Fibroblast of upper back skin (primary cell): ENCODE results near the gene TOMM40L.

Experiments
- DNase-seq: peaks from one replicate; pipeline ENCODE4 v3.0.0-alpha.2; 2013

Gene TOMM40L

GRCh38 chr1:161258439-161259344, 32.8 kb downstream of the TOMM40L start, which contains the start of gene PCP4L1:
PCP4L1 (plus strand) TSS chr1:161258745; CDS start chr1:161258975, 230 bp downstream.
- peak; percentile 36 for DNase-seq

DNA sequence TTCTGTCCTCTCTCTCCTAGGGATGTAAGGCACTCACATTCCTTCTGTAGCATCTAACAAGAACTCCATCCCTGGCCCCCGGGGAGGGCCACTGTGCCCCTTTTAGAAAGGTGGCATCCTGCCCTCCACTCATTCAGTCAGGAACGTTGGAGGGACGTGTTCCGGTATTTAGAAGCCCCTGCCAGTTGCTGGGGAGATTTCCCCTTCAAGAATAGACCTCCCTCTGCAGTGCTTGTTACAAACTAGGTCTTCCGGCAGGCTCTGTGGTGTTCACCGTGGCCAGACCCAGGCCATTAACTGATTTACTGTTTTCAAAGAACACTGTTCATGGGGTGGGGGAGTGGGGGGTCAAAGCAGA, 33.5 kb downstream of the TOMM40L start:
- DNase-seq: no peak

GRCh38 chr1:161259765-161260164, 33.9 kb downstream of the TOMM40L start:
- DNase-seq: no peak

- DNase-seq: no peak
Observed at GRCh38 chr1:161260376-161261260, 34.8 kb downstream of the TOMM40L start.

- no peak for DNase-seq
Observed at GRCh38 chr1:161261261-161262235, 35.7 kb downstream of the TOMM40L start.

GRCh38 chr1:161265305-161265704, 39.4 kb downstream of the TOMM40L start:
- no peak for DNase-seq

DNA sequence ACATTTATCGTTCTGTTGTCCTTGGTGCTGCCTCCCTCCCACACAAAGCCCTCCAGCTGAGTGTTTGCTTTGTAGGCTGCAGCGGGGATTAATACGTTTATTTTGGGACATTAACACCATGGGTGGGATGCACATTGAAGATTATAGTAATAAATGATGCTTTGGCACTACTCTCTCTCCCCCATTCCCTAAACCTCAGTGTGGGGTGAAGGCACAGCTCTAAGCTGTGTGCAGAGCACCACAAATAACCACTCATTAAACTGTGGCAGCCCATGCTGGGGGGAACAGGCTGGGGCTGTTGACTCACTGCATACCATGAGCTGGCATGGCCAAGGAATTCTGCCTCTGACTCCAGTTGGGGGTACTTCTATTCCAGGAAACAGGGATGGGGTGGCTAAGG, 40.3 kb downstream of the TOMM40L start:
- DNase-seq: no peak

DNA sequence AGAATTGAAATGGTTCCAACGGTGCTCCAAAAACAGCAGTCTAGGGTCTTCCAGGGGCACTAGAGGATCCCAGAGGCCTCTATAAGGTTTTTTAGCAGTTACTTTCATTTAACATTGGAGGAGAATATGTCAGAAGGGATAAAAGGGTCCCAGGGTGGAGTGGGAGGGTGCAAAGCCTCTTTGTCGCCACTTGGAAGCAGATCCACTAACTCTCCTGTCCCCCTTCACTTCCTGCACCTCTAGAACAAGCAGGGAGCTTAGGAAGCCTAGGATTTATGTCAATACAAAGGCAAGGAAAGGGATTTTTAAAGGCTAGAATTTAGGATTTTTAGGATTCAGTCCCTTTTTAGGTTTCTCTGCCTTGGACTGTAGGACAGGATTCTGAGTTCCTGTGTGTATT, 41.0 kb downstream of the TOMM40L start:
- DNase-seq: no peak

- DNase-seq: no peak
Observed at GRCh38 chr1:161267321-161267720, 41.5 kb downstream of the TOMM40L start.

DNA sequence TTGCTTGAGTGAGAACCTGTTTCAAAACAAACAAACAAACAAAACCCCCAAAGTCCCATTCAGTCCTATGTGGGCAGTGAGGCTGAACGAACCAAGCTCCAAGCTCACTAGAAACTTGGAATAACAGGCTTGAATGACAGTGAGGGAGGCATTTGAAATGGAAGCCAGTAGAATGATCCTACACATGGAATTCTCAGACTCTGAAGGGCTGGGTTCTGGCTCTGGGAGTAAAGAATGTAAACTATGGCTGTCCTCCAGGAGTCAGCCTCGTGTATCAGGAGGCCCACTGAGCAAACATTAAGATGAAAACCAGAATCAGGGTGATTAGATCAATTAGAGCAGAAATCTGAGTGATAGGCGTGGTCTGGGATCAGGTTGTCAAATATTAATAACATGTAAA, 47.5 kb downstream of the TOMM40L start:
- peak; percentile 9 for DNase-seq

DNA sequence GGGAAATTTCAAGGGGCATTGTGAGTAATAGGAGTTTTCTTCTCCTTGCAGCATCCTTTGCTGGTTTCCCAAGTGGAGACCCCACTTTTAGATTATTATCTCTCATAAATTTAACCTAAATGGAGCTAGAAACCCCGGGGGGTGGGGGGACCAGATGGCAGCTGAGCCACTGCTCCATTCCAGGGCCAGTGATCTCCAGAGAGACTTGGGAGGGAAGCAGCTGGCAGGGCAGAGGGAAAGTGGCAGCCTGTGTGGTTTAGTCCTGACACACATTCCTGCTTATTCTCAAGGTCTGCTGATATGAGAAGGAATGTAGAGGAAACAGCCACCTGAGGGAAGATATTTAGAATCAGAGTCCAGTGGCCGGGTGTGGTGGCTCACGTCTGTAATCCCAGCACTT, 49.0 kb downstream of the TOMM40L start:
- DNase-seq: no peak
